ENCODE measurements around the gene FOXF2. TPM values are rescaled to one million over a fixed set of nuclear protein-coding genes. Genes with fewer than 3 reads are reported as not detected.

The FOXF2 gene
- total RNA-seq, 1 donor from 2014 or later: 0.61 TPM

DNA sequence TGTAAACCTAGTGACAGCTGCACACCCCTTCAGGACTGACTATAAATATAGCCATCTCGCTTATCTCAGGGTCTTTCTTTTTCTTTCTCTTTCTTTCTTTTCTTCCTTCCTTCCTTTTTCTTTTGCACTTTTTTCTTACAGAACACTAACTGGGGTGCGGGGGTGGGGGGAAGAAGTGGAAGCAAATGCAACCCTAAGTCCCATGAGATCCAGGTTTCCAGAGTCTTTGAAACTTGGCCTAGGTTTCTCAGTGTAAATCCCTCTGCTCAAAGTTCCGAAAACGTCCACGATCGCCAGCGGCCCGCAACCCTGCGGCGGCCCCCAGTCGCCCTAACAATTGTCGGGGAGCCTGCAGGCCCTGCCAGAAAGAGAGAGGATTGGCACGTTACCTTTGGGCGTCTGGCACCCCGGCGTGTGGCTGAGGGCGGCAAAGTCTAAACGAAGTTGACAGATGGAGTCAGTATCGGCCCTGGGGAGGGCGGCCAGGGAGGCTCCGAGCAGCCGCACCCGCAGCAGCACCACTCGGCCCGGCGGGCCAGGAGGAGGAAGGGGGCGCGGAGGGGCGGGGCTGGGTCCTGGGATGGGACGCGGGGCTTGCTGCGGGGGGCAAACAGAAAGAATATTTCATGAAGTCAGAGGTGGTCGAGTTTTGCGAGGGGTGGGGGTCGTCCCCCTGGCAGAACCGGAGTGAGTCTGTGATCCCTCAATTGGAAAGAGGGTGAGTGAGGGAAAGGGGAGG, 577 bp upstream of the FOXF2 start:
- no peak overlapping the region for H3K27ac ChIP-seq (ENCODE audit: low read depth, low read length)
- H3K36me3 Mint-ChIP-seq (ENCODE audit: low read depth, unreplicated experiment): no peaks in the 10 kb centered on the region
- H3K27me3 Mint-ChIP-seq (ENCODE audit: low read depth, unreplicated experiment): peaks cover 66% of the 10 kb centered on the region

GRCh38 chr6:1390133-1390945, 963 bp downstream of the FOXF2 start:
- Histone ChIP-seq H3K27ac (ENCODE audit: low read depth, low read length) (no peak overlapping the region), H2AFZ (ENCODE audit: low read depth, low read length) (peak overlapping the region; percentile 67), H3K4me2 (ENCODE audit: low read length) (peak overlapping the region; percentile 82), H3K9me3 (ENCODE audit: insufficient read depth, low read depth, low read length) (no peaks in the 10 kb centered on the region), H3K4me3 (ENCODE audit: insufficient read depth, low read depth, low read length) (peak overlapping the region; percentile 39), H3K9ac (ENCODE audit: low read length) (peak overlapping the region; percentile 46), H3K27me3 (ENCODE audit: insufficient read depth, low read length) (peaks cover 82% of the 10 kb centered on the region), H3K36me3 (ENCODE audit: insufficient read depth, low read length) (no peaks in the 10 kb centered on the region), H3K79me2 (ENCODE audit: insufficient read depth, low read length) (no peaks in the 10 kb centered on the region), H3K4me1 (ENCODE audit: insufficient read depth, low read length) (peaks cover 12% of the 10 kb centered on the region), H4K20me1 (ENCODE audit: insufficient read depth, low read length) (peaks cover 34% of the 10 kb centered on the region)
- Mint-ChIP-seq H3K4me3 (ENCODE audit: unreplicated experiment) (peak overlapping the region; percentile 67), H3K27me3 (ENCODE audit: low read depth, unreplicated experiment) (peaks cover 71% of the 10 kb centered on the region), H3K36me3 (ENCODE audit: low read depth, unreplicated experiment) (no peaks in the 10 kb centered on the region), H3K4me1 (ENCODE audit: low read depth, unreplicated experiment) (peaks cover 4% of the 10 kb centered on the region), H3K27ac (ENCODE audit: unreplicated experiment) (peak overlapping the region; percentile 53), H3K9me3 (ENCODE audit: unreplicated experiment) (peaks cover 15% of the 10 kb centered on the region)
- peak; percentile 37 for DNase-seq (ENCODE audit: low read depth)
- peak; percentile 61 for TF ChIP-seq EZH2 (IDR thresholded peaks at IDR 0.05; ENCODE audit: insufficient read depth, low read length)
- no peak for TF ChIP-seq CTCF (IDR thresholded peaks at IDR 0.05; ENCODE audit: insufficient read depth, low read depth, low read length)
- no peak for FAIRE-seq

More for the DNA sequence above, 577 bp upstream of the FOXF2 start:
- H3K4me3 Mint-ChIP-seq (ENCODE audit: unreplicated experiment): peak overlapping the region; percentile 73
- peak overlapping the region; percentile 62 for H3K4me2 ChIP-seq (ENCODE audit: low read length)
- no peak overlapping the region for H3K4me3 ChIP-seq (ENCODE audit: insufficient read depth, low read depth, low read length)
- H3K79me2 ChIP-seq (ENCODE audit: insufficient read depth, low read length): no peaks in the 10 kb centered on the region
- no peak for DNase-seq (ENCODE audit: low read depth)
- no peak overlapping the region for H3K27ac Mint-ChIP-seq (ENCODE audit: unreplicated experiment)
- H3K36me3 ChIP-seq (ENCODE audit: insufficient read depth, low read length): no peaks in the 10 kb centered on the region
- H3K9me3 ChIP-seq (ENCODE audit: insufficient read depth, low read depth, low read length): no peaks in the 10 kb centered on the region
- peaks cover 6% of the 10 kb centered on the region for H3K4me1 Mint-ChIP-seq (ENCODE audit: low read depth, unreplicated experiment)
- TF ChIP-seq CTCF (IDR thresholded peaks at IDR 0.05; ENCODE audit: insufficient read depth, low read depth, low read length) (no peak), EZH2 (IDR thresholded peaks at IDR 0.05; ENCODE audit: insufficient read depth, low read length) (peak; percentile 81)
- FAIRE-seq: no peak
- H4K20me1 ChIP-seq (ENCODE audit: insufficient read depth, low read length): peaks cover 32% of the 10 kb centered on the region
- H3K27me3 ChIP-seq (ENCODE audit: insufficient read depth, low read length): peaks cover 82% of the 10 kb centered on the region
- peaks cover 15% of the 10 kb centered on the region for H3K9me3 Mint-ChIP-seq (ENCODE audit: unreplicated experiment)
- H3K4me1 ChIP-seq (ENCODE audit: insufficient read depth, low read length): peaks cover 11% of the 10 kb centered on the region
- no peak overlapping the region for H2AFZ ChIP-seq (ENCODE audit: low read depth, low read length)
- no peak overlapping the region for H3K9ac ChIP-seq (ENCODE audit: low read length)
